Activated CD8-positive, alpha-beta T cell treated with anti-CD3 and anti-CD28 coated beads, Interleukin-2, amount 10 ng/mL, durations not matched to agents 7 days and 5 days (primary cell): ENCODE measurements around the gene AP2M1. TPM values are rescaled to one million over a fixed set of nuclear protein-coding genes. Genes with fewer than 3 reads are reported as not detected.

ENCODE experiments used
- ATAC-seq: fragments of 150-1000 bp; cut with Tn5 transposase; one replicate; pipeline ENCODE4 v1.10.0; 2021; ENCODE audit warnings: moderate library complexity
- CTCF ChIA-PET: fragments of 350-600 bp; sonication (Branson Sonifier 250); formaldehyde crosslinking; loops from one replicate; lab custom pipeline; 2021; ENCODE audit warnings: antibody characterized with exemption; lab: Charles Lee
- POLR2A ChIA-PET: fragments of 350-600 bp; sonication (Branson Sonifier 250); formaldehyde crosslinking; loops from one replicate; lab custom pipeline; 2021; ENCODE audit warnings: antibody characterized with exemption; lab: Charles Lee
- DNase-seq: peaks from one replicate; pipeline ENCODE4 v3.0.0-alpha.2; 2020
- H3K27ac Mint-ChIP-seq: one replicate; pipeline ENCODE4 v1.8.0; 2021; ENCODE audit warnings: mild to moderate bottlenecking, mixed read lengths
- H3K27me3 Mint-ChIP-seq: one replicate; pipeline ENCODE4 v1.8.0; 2021; ENCODE audit warnings: low read depth, mixed read lengths
- H3K36me3 Mint-ChIP-seq: one replicate; pipeline ENCODE4 v1.8.0; 2021; ENCODE audit warnings: low read depth, mixed read lengths
- H3K4me1 Mint-ChIP-seq: one replicate; pipeline ENCODE4 v1.8.0; 2021; ENCODE audit warnings: low read depth, mixed read lengths
- H3K4me3 Mint-ChIP-seq: one replicate; pipeline ENCODE4 v1.8.0; 2021; ENCODE audit warnings: mild to moderate bottlenecking, mixed read lengths
- H3K9me3 Mint-ChIP-seq: one replicate; pipeline ENCODE4 v1.8.0; 2022; ENCODE audit warnings: mixed read lengths; ENCODE audit not compliant: insufficient read depth
- total RNA-seq, 2 experiments: library from RNA; stranded (reverse); gene quantifications; one replicate each; pipeline ENCODE4 v1.2.3, GENCODE V29; 2021

Gene AP2M1
- total RNA-seq, 2 experiments from 2014 or later = 228 to 231 TPM

DNA sequence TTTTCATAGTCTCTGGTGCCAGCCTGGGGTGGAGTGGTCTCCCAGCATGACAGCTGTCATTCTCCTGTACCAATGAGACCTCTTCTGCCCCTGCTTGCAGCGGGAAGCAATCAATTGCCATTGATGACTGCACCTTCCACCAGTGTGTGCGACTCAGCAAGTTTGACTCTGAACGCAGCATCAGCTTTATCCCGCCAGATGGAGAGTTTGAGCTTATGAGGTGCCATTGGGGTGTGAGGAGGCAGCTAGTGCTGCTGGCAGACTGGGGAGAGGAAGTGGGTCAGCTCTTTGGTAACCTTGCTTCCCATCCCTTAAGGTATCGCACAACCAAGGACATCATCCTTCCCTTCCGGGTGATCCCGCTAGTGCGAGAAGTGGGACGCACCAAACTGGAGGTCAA lies 6.9 kb downstream of the AP2M1 start:
- peaks cover 27% of the 10 kb centered on the region for H3K4me1 Mint-ChIP-seq
- H3K4me3 Mint-ChIP-seq = no peak overlapping the region
- no peak overlapping the region for H3K27ac Mint-ChIP-seq
- CTCF ChIA-PET = no interaction called here
- peaks cover 58% of the 10 kb centered on the region for H3K36me3 Mint-ChIP-seq
- H3K9me3 Mint-ChIP-seq = no peaks in the 10 kb centered on the region
- no peak for DNase-seq
- no peaks in the 10 kb centered on the region for H3K27me3 Mint-ChIP-seq
- POLR2A ChIA-PET = no interaction called here
- no peak for ATAC-seq

DNA sequence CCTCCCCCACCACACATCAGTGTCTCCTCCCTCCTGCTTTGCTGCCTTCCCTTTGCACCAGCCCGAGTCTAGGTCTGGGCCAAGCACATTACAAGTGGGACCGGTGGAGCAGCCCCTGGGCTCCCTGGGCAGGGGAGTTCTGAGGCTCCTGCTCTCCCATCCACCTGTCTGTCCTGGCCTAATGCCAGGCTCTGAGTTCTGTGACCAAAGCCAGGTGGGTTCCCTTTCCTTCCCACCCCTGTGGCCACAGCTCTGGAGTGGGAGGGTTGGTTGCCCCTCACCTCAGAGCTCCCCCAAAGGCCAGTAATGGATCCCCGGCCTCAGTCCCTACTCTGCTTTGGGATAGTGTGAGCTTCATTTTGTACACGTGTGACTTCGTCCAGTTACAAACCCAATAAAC lies 9.0 kb downstream of the AP2M1 start:
- no peak overlapping the region for H3K4me3 Mint-ChIP-seq
- peaks cover 70% of the 10 kb centered on the region for H3K36me3 Mint-ChIP-seq
- H3K27me3 Mint-ChIP-seq = no peaks in the 10 kb centered on the region
- POLR2A ChIA-PET = interaction anchor here (1.4 kb wide), 2 partner anchors 9 to 46 kb away, joined by 4 to 5 read pairs; partner anchors contain the start of gene AP2M1
- H3K27ac Mint-ChIP-seq = no peak overlapping the region
- ATAC-seq (no peak), DNase-seq (no peak)
- CTCF ChIA-PET = interaction anchor here (0.7 kb wide), 1 partner anchor 44 kb away, joined by 3 read pairs; no protein-coding TSS in a partner anchor
- H3K9me3 Mint-ChIP-seq = no peaks in the 10 kb centered on the region
- H3K4me1 Mint-ChIP-seq = peaks cover 31% of the 10 kb centered on the region

GRCh38 chr3:184184546-184185230 lies 10.0 kb downstream of the AP2M1 start:
- H3K9me3 Mint-ChIP-seq = no peaks in the 10 kb centered on the region
- CTCF ChIA-PET = interaction anchor here (0.7 to 2.3 kb wide), 2 partner anchors 43 kb away, joined by 3 to 9 read pairs; no protein-coding TSS in a partner anchor
- peaks cover 31% of the 10 kb centered on the region for H3K4me1 Mint-ChIP-seq
- no peaks in the 10 kb centered on the region for H3K27me3 Mint-ChIP-seq
- ATAC-seq = no peak
- POLR2A ChIA-PET = interaction anchor here (1.4 kb wide), 2 partner anchors 10 to 47 kb away, joined by 4 to 5 read pairs; partner anchors contain the start of gene AP2M1
- peak overlapping the region; percentile 99 for H3K4me3 Mint-ChIP-seq
- H3K27ac Mint-ChIP-seq = peak overlapping the region; percentile 97
- peaks cover 68% of the 10 kb centered on the region for H3K36me3 Mint-ChIP-seq
- no peak for DNase-seq

- H3K4me3 Mint-ChIP-seq = peak overlapping the region; percentile 99
- DNase-seq = peak; percentile 99
- H3K9me3 Mint-ChIP-seq = no peaks in the 10 kb centered on the region
- ChIA-PET CTCF (interaction anchor here (0.7 to 2.3 kb wide), 3 partner anchors 42 to 112 kb away, joined by 3 to 9 read pairs (median 6); partner anchors contain the start of gene EEF1AKMT4), POLR2A (interaction anchor here (0.5 to 1.1 kb wide), 5 partner anchors 10 to 312 kb away, joined by 3 to 7 read pairs (median 3); partner anchors contain the start of genes AP2M1 and EIF2B5)
- no peaks in the 10 kb centered on the region for H3K27me3 Mint-ChIP-seq
- H3K27ac Mint-ChIP-seq = peak overlapping the region; percentile 97
- H3K4me1 Mint-ChIP-seq = peaks cover 34% of the 10 kb centered on the region
- ATAC-seq = peak; percentile 95
- peaks cover 70% of the 10 kb centered on the region for H3K36me3 Mint-ChIP-seq
These were observed 11.0 kb downstream of the AP2M1 start for GRCh38 chr3:184185461-184186183.

GRCh38 chr3:184186184-184186901 lies 11.7 kb downstream of the AP2M1 start, which contains the start of gene ABCF3:
ABCF3 (plus strand) TSS chr3:184186199; CDS start chr3:184186208, 9 bp downstream.
- peaks cover 34% of the 10 kb centered on the region for H3K4me1 Mint-ChIP-seq
- DNase-seq (no peak), ATAC-seq (peak; percentile 37)
- no peaks in the 10 kb centered on the region for H3K27me3 Mint-ChIP-seq
- H3K27ac Mint-ChIP-seq = peak within 1 kb of the TSS; percentile 97
- H3K4me3 Mint-ChIP-seq = peak within 1 kb of the TSS; percentile 99
- CTCF ChIA-PET = interaction anchor here (0.7 to 2.3 kb wide), 3 partner anchors 41 to 112 kb away, joined by 3 to 9 read pairs (median 6); partner anchors contain the start of gene EEF1AKMT4
- H3K36me3 Mint-ChIP-seq = peaks cover 66% of the 10 kb centered on the region
- POLR2A ChIA-PET = interaction anchor here (0.5 to 1.1 kb wide), 6 partner anchors 10 to 311 kb away, joined by 3 to 7 read pairs (median 3); partner anchors contain the start of genes AP2M1 and EIF2B5
- no peaks in the 10 kb centered on the region for H3K9me3 Mint-ChIP-seq

DNA sequence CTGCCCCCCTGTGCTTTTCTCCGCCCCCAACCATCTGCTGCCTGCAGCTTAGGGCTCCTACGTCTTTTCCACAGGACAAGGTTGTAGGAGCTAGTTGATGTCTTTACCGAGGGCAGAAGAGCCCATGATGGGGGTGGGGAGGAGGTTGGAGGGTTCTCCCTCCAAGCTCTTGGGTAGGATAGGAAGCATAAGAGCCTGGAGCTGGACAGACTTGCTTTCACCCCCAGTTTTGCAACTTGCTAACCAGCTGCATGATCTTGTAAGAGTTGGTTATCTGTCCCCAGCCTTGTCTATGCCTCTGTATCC lies 12.2 kb downstream of the AP2M1 start:
- Mint-ChIP-seq H3K27me3 (no peaks in the 10 kb centered on the region), H3K4me1 (peaks cover 34% of the 10 kb centered on the region), H3K4me3 (peak overlapping the region; percentile 99), H3K27ac (peak overlapping the region; percentile 97), H3K36me3 (peaks cover 62% of the 10 kb centered on the region), H3K9me3 (no peaks in the 10 kb centered on the region)
- POLR2A ChIA-PET = interaction anchor here (1.1 kb wide), 1 partner anchor 10 kb away, joined by 3 read pairs; no protein-coding TSS in a partner anchor
- CTCF ChIA-PET = interaction anchor here (1.9 to 2.3 kb wide), 2 partner anchors 41 to 63 kb away, joined by 6 to 9 read pairs; partner anchors contain the start of gene EEF1AKMT4
- ATAC-seq (no peak), DNase-seq (no peak)

- Mint-ChIP-seq H3K27ac (no peak overlapping the region), H3K4me1 (peaks cover 34% of the 10 kb centered on the region), H3K9me3 (no peaks in the 10 kb centered on the region), H3K36me3 (peaks cover 65% of the 10 kb centered on the region), H3K27me3 (no peaks in the 10 kb centered on the region), H3K4me3 (no peak overlapping the region)
- ChIA-PET POLR2A (no interaction called here), CTCF (no interaction called here)
- no peak for ATAC-seq
- DNase-seq = no peak
These were observed 13.4 kb downstream of the AP2M1 start for GRCh38 chr3:184188080-184188479.

DNA sequence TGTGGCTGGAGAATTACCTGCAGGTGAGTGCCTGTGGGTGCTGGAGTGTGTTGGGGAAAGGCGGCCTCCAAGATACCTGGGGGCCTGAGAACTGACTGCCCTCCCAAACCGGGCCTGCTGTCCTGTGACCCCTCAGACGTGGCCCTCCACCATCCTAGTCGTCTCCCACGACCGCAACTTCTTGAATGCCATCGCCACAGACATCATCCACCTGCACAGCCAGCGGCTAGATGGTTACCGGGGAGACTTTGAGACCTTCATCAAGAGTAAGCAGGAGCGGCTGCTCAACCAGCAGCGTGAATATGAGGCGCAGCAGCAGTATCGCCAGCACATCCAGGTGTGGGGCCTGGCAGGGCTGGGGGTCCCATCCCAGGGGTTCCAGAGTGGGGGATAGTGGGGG lies 14.8 kb downstream of the AP2M1 start:
- H3K4me1 Mint-ChIP-seq = peaks cover 31% of the 10 kb centered on the region

GRCh38 chr3:184192889-184193288 lies 18.2 kb downstream of the AP2M1 start:
- Mint-ChIP-seq H3K27ac (no peak overlapping the region), H3K4me3 (no peak overlapping the region)

More for the DNA sequence above, 14.8 kb downstream of the AP2M1 start:
- H3K4me3 Mint-ChIP-seq = no peak overlapping the region
- ATAC-seq = no peak
- POLR2A ChIA-PET = no interaction called here
- no peak overlapping the region for H3K27ac Mint-ChIP-seq
- CTCF ChIA-PET = no interaction called here
- peaks cover 64% of the 10 kb centered on the region for H3K36me3 Mint-ChIP-seq
- DNase-seq = no peak
- no peaks in the 10 kb centered on the region for H3K9me3 Mint-ChIP-seq
- H3K27me3 Mint-ChIP-seq = no peaks in the 10 kb centered on the region

DNA sequence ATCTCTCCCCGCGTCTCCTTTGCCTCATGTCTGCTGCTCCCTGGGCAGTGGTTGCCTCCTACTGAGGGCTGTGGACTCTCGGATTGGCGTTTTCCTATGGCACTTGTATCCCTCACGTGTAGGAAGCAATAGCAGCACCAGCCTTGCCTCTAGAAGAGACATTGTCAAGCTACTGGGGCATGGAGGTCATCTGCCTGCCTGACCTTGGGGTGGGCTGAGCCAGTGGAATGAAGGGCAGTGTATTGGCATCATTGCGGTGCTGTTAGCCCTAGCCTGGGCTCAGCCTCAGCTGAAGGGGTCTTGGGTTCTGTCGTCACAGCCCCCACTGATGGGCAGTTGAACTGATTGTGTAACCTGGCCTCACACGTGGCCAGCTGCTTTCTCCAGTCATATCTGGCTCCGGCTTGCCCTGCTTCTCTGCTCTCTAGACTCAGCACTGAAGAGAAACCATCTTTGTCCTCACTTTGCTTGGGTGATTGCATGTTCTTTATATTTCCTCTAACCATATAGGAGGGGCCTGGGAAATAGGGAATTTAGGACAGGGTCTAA lies 19.4 kb downstream of the AP2M1 start:
- ChIA-PET POLR2A (no interaction called here), CTCF (no interaction called here)
- peaks cover 45% of the 10 kb centered on the region for H3K36me3 Mint-ChIP-seq

More at GRCh38 chr3:184192889-184193288, 18.2 kb downstream of the AP2M1 start:
- ChIA-PET POLR2A (no interaction called here), CTCF (no interaction called here)
- DNase-seq (no peak), ATAC-seq (no peak)
- Mint-ChIP-seq H3K9me3 (no peaks in the 10 kb centered on the region), H3K36me3 (peaks cover 56% of the 10 kb centered on the region), H3K4me1 (peaks cover 6% of the 10 kb centered on the region), H3K27me3 (no peaks in the 10 kb centered on the region)

GRCh38 chr3:184196536-184196935 lies 21.9 kb downstream of the AP2M1 start:
- no peak for ATAC-seq
- Mint-ChIP-seq H3K9me3 (no peaks in the 10 kb centered on the region), H3K27me3 (no peaks in the 10 kb centered on the region), H3K4me1 (no peaks in the 10 kb centered on the region), H3K4me3 (no peak overlapping the region), H3K27ac (no peak overlapping the region), H3K36me3 (peaks cover 29% of the 10 kb centered on the region)
- ChIA-PET POLR2A (interaction anchor here (0.5 kb wide), 1 partner anchor 17 kb away, joined by 3 read pairs; no protein-coding TSS in a partner anchor), CTCF (interaction anchor here (1.6 kb wide), 1 partner anchor 31 kb away, joined by 5 read pairs; no protein-coding TSS in a partner anchor)
- no peak for DNase-seq

More for the DNA sequence above, 19.4 kb downstream of the AP2M1 start:
- Mint-ChIP-seq H3K27ac (no peak overlapping the region), H3K4me3 (no peak overlapping the region), H3K9me3 (no peaks in the 10 kb centered on the region), H3K4me1 (peaks cover 3% of the 10 kb centered on the region), H3K27me3 (no peaks in the 10 kb centered on the region)
- no peak for ATAC-seq
- DNase-seq = no peak
